SK-N-SH (cell line): Measurements from ENCODE around the gene ATP6V0B.

Source experiments
- CTCF ChIP-seq: fragments of 200-600 bp; sonication (generic); IDR thresholded peaks from 2 replicates; pipeline ENCODE4 v1.6.1; 2017; ENCODE audit warnings: antibody characterized with exemption, mild to moderate bottlenecking, moderate library complexity
- EZH2phosphoT487 ChIP-seq: fragments of 200-600 bp; sonication (generic); IDR thresholded peaks from 2 replicates; pipeline ENCODE4 v1.6.1; 2017; ENCODE audit warnings: low read depth, mixed run types, mild to moderate bottlenecking, antibody characterized with exemption, moderate library complexity, borderline replicate concordance
- GABPA ChIP-seq: IDR thresholded peaks from 2 replicates; pipeline ENCODE4 v1.4.0; 2012; ENCODE audit warnings: low read depth, mild to moderate bottlenecking
- JUND ChIP-seq: IDR thresholded peaks from 2 replicates; pipeline ENCODE4 v1.4.0; 2012
- MEF2A ChIP-seq: IDR thresholded peaks from 2 replicates; pipeline ENCODE4 v1.4.0; 2012; ENCODE audit warnings: low read depth, borderline replicate concordance
- NFIC ChIP-seq: IDR thresholded peaks from 2 replicates; pipeline ENCODE4 v1.4.0; 2012; ENCODE audit warnings: borderline replicate concordance
- RAD21 ChIP-seq: IDR thresholded peaks from 2 replicates; pipeline ENCODE4 v1.6.1; 2012; ENCODE audit warnings: mild to moderate bottlenecking, low read length
- RFX5 ChIP-seq: IDR thresholded peaks from 2 replicates; pipeline ENCODE4 v1.6.1; 2012; ENCODE audit warnings: mild to moderate bottlenecking, improper control_type of control experiment, low read length
- RXRA ChIP-seq: IDR thresholded peaks from 2 replicates; pipeline ENCODE4 v1.4.0; 2012; ENCODE audit warnings: low read depth, mild to moderate bottlenecking, borderline replicate concordance

- no peak for TF ChIP-seq CTCF
- TF ChIP-seq RXRA: no peak
- TF ChIP-seq RAD21: no peak
- TF ChIP-seq RFX5: no peak
- TF ChIP-seq NFIC: no peak
- TF ChIP-seq GABPA: no peak
- no peak for TF ChIP-seq MEF2A
- TF ChIP-seq JUND: no peak
- no peak for TF ChIP-seq EZH2phosphoT487
These were observed 8.0 kb downstream of the ATP6V0B start for GRCh38 chr1:43982808-43983207.
